Sigmoid colon (tissue), 7 donors: ENCODE data around the gene PKHD1. TPM values are rescaled to one million over a fixed set of nuclear protein-coding genes. Genes with fewer than 3 reads are reported as not detected.
"Not testable (repeated sequence)": the region's sequence is repeated elsewhere in the genome, so short reads cannot be mapped to it uniquely, and the experiment has no call there.

ENCODE experiments used
- DNase-seq: peaks from one replicate; pipeline ENCODE4 v3.0.0-alpha.2; 2019
- H3K27ac ChIP-seq, 4 donors: fragments of 200-600 bp; sonication (generic); one replicate each; pipeline ENCODE4 v1.5.1; 2016 to 2019; ENCODE audit warnings: mild to moderate bottlenecking in 1 of 4
- H3K27me3 ChIP-seq, 3 donors: fragments of 200-600 bp; sonication (generic); one replicate each; pipeline ENCODE4 v1.5.1; 2019; ENCODE audit warnings: mild to moderate bottlenecking in 1 of 3
- H3K36me3 ChIP-seq, 4 donors: fragments of 200-600 bp; sonication (generic); one replicate each; pipeline ENCODE4 v1.5.1; 2016 to 2019
- H3K4me1 ChIP-seq, 4 donors: fragments of 200-600 bp; sonication (generic); one replicate each; pipeline ENCODE4 v1.5.1; 2017 to 2019
- H3K4me3 ChIP-seq, 4 donors: fragments of 200-600 bp; sonication (generic); one replicate each; pipeline ENCODE4 v1.5.1; 2017 to 2019; ENCODE audit warnings: mild to moderate bottlenecking in 2 of 4, moderate library complexity in 1 of 4
- H3K9me3 ChIP-seq, 4 donors: fragments of 200-600 bp in 3 of 4; sonication (generic) in 3 of 4; one replicate each; pipeline versions ENCODE4 v1.5.1 to v1.6.1; 2013 to 2019
- CTCF ChIP-seq, 4 experiments: fragments of 450-650 bp in 3 of 4; fragments of 200-600 bp in 1 of 4; IDR thresholded peaks; one replicate each; pipeline ENCODE4 v1.5.1; 2016 to 2019; ENCODE audit warnings: antibody characterized with exemption in 4 of 4, mild to moderate bottlenecking in 3 of 4, moderate library complexity in 2 of 4
- EP300 ChIP-seq, 4 donors: sonication (generic); formaldehyde crosslinking; IDR thresholded peaks; one replicate each; pipeline ENCODE4 v1.6.1; 2017; ENCODE audit warnings: antibody characterized with exemption in 4 of 4
- POLR2A ChIP-seq, 2 donors: fragments of 450-650 bp; IDR thresholded peaks; one replicate each; pipeline ENCODE4 v1.6.1; 2016; ENCODE audit warnings: antibody characterized with exemption in 2 of 2, mild to moderate bottlenecking in 2 of 2, moderate library complexity in 2 of 2
- POLR2AphosphoS5 ChIP-seq, 4 donors: sonication (generic); formaldehyde crosslinking; IDR thresholded peaks; one replicate each; pipeline ENCODE4 v1.6.1; 2017; ENCODE audit warnings: antibody characterized with exemption in 4 of 4
- WGBS, 2 donors: extraction: QIAGEN DNeasy Blood & Tissue Kit; methylation state at CpG; one replicate each; pipeline ENCODE4 v1.1.7; 2013; 5-methylcytosine and 5-hydroxymethylcytosine counted together
- intact Hi-C: fragments of 100-400 bp; cut with DNase I; formaldehyde crosslinking; loops from one replicate; pipeline ENCODE4 v1.15.1; 2023
- polyA plus RNA-seq, 3 donors: library from polyadenylated mRNA; stranded (reverse); fragments of 200-250 nt; gene quantifications; one replicate each; pipeline ENCODE4 v1.2.3, GENCODE V29; 2013
- total RNA-seq, 4 donors: library from RNA; depleted of rRNA; stranded (reverse); fragments of >200 nt; gene quantifications; one replicate each; pipeline ENCODE4 v1.1.0, GENCODE V29; 2016
- donor health status: healthy with polysubstance abuse.
- donor health status: Bipolar disorder and iron deficiency.
- donor health status: healthy.

The PKHD1 gene
- total and polyA plus RNA-seq, 7 donors, result under 0.01 to 0.66 (median under 0.01) TPM; not detected in 2

GRCh38 chr6:51927450-51927849, 160.0 kb downstream of the PKHD1 start:
- intact Hi-C loops, result no loop called here
- WGBS, 2 donors, result 80 to 91% methylated on average over 1 of the region's 1 CpG
- H3K27me3 ChIP-seq, result no peaks in the 10 kb centered on the region

GRCh38 chr6:51926125-51926524, 161.3 kb downstream of the PKHD1 start:
- Histone ChIP-seq H3K4me1 (no peaks in the 10 kb centered on the region), H3K9me3 (peaks cover 0 to 2% (median 0%) of the 10 kb centered on the region in 4 donors), H3K36me3 (no peaks in the 10 kb centered on the region), H3K27me3 (no peaks in the 10 kb centered on the region), H3K27ac (no peak overlapping the region), H3K4me3 (no peak overlapping the region)
- WGBS, 2 donors, result 87 to 89% methylated on average over 5 of the region's 5 CpGs
- intact Hi-C loops, result no loop called here
- no peak for TF ChIP-seq POLR2A (IDR thresholded peaks at IDR 0.05)
- TF ChIP-seq EP300 (IDR thresholded peaks at IDR 0.05), result no peak
- TF ChIP-seq CTCF (IDR thresholded peaks at IDR 0.05), result no peak
- no peak for TF ChIP-seq POLR2AphosphoS5 (IDR thresholded peaks at IDR 0.05)
- no peak for DNase-seq

More at GRCh38 chr6:51927450-51927849, 160.0 kb downstream of the PKHD1 start:
- no peak for DNase-seq
- Histone ChIP-seq H3K9me3 (peaks cover 0 to under 1% (median 0%) of the 10 kb centered on the region in 4 donors), H3K4me1 (no peaks in the 10 kb centered on the region), H3K4me3 (no peak overlapping the region), H3K27ac (no peak overlapping the region), H3K36me3 (no peaks in the 10 kb centered on the region)
- no peak for TF ChIP-seq CTCF (IDR thresholded peaks at IDR 0.05)
- no peak for TF ChIP-seq EP300 (IDR thresholded peaks at IDR 0.05)
- TF ChIP-seq POLR2A (IDR thresholded peaks at IDR 0.05), result no peak
- TF ChIP-seq POLR2AphosphoS5 (IDR thresholded peaks at IDR 0.05), result no peak

GRCh38 chr6:51922479-51922878, 164.9 kb downstream of the PKHD1 start:
- not testable (repeated sequence) for H3K4me3 ChIP-seq
- 93 to 94% methylated on average over 9 of the region's 9 CpGs for WGBS, 2 donors

GRCh38 chr6:51918347-51918746, 169.1 kb downstream of the PKHD1 start:
- H3K9me3 ChIP-seq, H3K36me3 ChIP-seq, H3K27ac ChIP-seq, H3K27me3 ChIP-seq, H3K4me3 ChIP-seq, H3K4me1 ChIP-seq, intact Hi-C loops, DNase-seq: not testable (repeated sequence)
- WGBS, 2 donors, result 70 to 82% methylated on average over 2 of the region's 2 CpGs

More at GRCh38 chr6:51922479-51922878, 164.9 kb downstream of the PKHD1 start:
- H3K36me3 ChIP-seq, H3K9me3 ChIP-seq, DNase-seq, H3K27me3 ChIP-seq, intact Hi-C loops, H3K4me1 ChIP-seq, H3K27ac ChIP-seq: not testable (repeated sequence)

GRCh38 chr6:51915098-51915497, 172.3 kb downstream of the PKHD1 start:
- WGBS, 2 donors, result 89 to 90% methylated on average over 1 of the region's 1 CpG

More at GRCh38 chr6:51915098-51915497, 172.3 kb downstream of the PKHD1 start:
- no peaks in the 10 kb centered on the region for H3K36me3 ChIP-seq
- H3K9me3 ChIP-seq, result no peaks in the 10 kb centered on the region
- no peak for DNase-seq
- intact Hi-C loops, result no loop called here
- TF ChIP-seq POLR2A (IDR thresholded peaks at IDR 0.05), result no peak
- no peak for TF ChIP-seq POLR2AphosphoS5 (IDR thresholded peaks at IDR 0.05)
- TF ChIP-seq CTCF (IDR thresholded peaks at IDR 0.05), result no peak
- no peak for TF ChIP-seq EP300 (IDR thresholded peaks at IDR 0.05)
- no peak overlapping the region for H3K27ac ChIP-seq
- H3K4me3 ChIP-seq, result no peak overlapping the region
- H3K4me1 ChIP-seq, result no peaks in the 10 kb centered on the region
- no peaks in the 10 kb centered on the region for H3K27me3 ChIP-seq
